HepG2 (cell line): ENCODE measurements around the gene EFNA2. TPM values are rescaled to one million over a fixed set of nuclear protein-coding genes. Genes with fewer than 3 reads are reported as not detected.

ENCODE experiments used
- AGO2 ChIP-seq: fragments of 200-400 bp; formaldehyde crosslinking; optimal IDR thresholded peaks from 2 replicates; pipeline ENCODE3; 2017; ENCODE audit warnings: mild to moderate bottlenecking, low read depth, low read length, moderate library complexity
- ARID5B ChIP-seq: IDR thresholded peaks from 2 replicates; pipeline ENCODE4 v1.4.0; 2020; ENCODE audit warnings: mild to moderate bottlenecking, missing genetic modification reagents
- ATF2 ChIP-seq: sonication (generic); formaldehyde crosslinking; IDR thresholded peaks from 2 replicates; pipeline ENCODE4 v1.4.0; 2020; ENCODE audit warnings: missing genetic modification reagents
- BCLAF1 ChIP-seq: fragments of 450-650 bp; IDR thresholded peaks from 2 replicates; pipeline ENCODE4 v1.6.1; 2017; ENCODE audit warnings: mild to moderate bottlenecking
- DBP ChIP-seq: sonication (generic); formaldehyde crosslinking; IDR thresholded peaks from 2 replicates; pipeline ENCODE4 v1.4.0; 2020; ENCODE audit warnings: missing genetic modification reagents; ENCODE audit errors: not compliant biosample characterization
- DR1 ChIP-seq: sonication (generic); formaldehyde crosslinking; IDR thresholded peaks from 2 replicates; pipeline ENCODE4 v1.8.0; 2021; ENCODE audit warnings: mild to moderate bottlenecking, missing genetic modification reagents, inconsistent platforms
- ELF4 ChIP-seq: sonication (generic); formaldehyde crosslinking; IDR thresholded peaks from 2 replicates; pipeline ENCODE4 v1.5.0; 2020; ENCODE audit warnings: missing genetic modification reagents, mild to moderate bottlenecking, moderate library complexity, borderline replicate concordance
- KLF13 ChIP-seq: sonication (generic); formaldehyde crosslinking; IDR thresholded peaks from 2 replicates; pipeline ENCODE4 v1.4.0; 2020; ENCODE audit warnings: mild to moderate bottlenecking, missing genetic modification reagents
- MAFG ChIP-seq: sonication (generic); formaldehyde crosslinking; IDR thresholded peaks from 2 replicates; pipeline ENCODE4 v1.5.1; 2020; ENCODE audit warnings: mild to moderate bottlenecking, missing genetic modification reagents
- MEF2D ChIP-seq: sonication (generic); formaldehyde crosslinking; IDR thresholded peaks from 2 replicates; pipeline ENCODE4 v1.5.1; 2020; ENCODE audit warnings: mild to moderate bottlenecking, missing genetic modification reagents
- SOX13 ChIP-seq, 3 experiments: fragments of 450-650 bp in 1 of 3; sonication (generic) in 1 of 3; formaldehyde crosslinking in 1 of 3; IDR thresholded peaks in 2 of 3; conservative IDR thresholded peaks in 1 of 3; 2 replicates each; pipeline versions ENCODE4 v1.5.0 to v1.6.1; 2016 to 2020; ENCODE audit warnings: antibody characterized with exemption in 1 of 3, mild to moderate bottlenecking in 1 of 3, missing compliant biosample characterization in 1 of 3, missing genetic modification reagents in 1 of 3, moderate library complexity in 1 of 3
- TOE1 ChIP-seq: sonication (generic); formaldehyde crosslinking; IDR thresholded peaks from 2 replicates; pipeline ENCODE4 v1.4.0; 2020; ENCODE audit warnings: mild to moderate bottlenecking, missing genetic modification reagents
- ZFP36L1 ChIP-seq: sonication (generic); formaldehyde crosslinking; IDR thresholded peaks from 2 replicates; pipeline ENCODE4 v1.8.0; 2022; ENCODE audit warnings: mild to moderate bottlenecking, missing genetic modification reagents, moderate library complexity
- ZNF138 ChIP-seq: sonication (generic); formaldehyde crosslinking; IDR thresholded peaks from 2 replicates; pipeline ENCODE4 v1.5.0; 2020; ENCODE audit warnings: mild to moderate bottlenecking, low read depth, missing genetic modification reagents
- ZNF331 ChIP-seq: sonication (generic); formaldehyde crosslinking; IDR thresholded peaks from 2 replicates; pipeline ENCODE4 v1.4.0; 2020; ENCODE audit warnings: missing genetic modification reagents
- ZNF362 ChIP-seq: sonication (generic); formaldehyde crosslinking; IDR thresholded peaks from 2 replicates; pipeline ENCODE4 v1.4.0; 2020; ENCODE audit warnings: missing genetic modification reagents, mild to moderate bottlenecking, borderline replicate concordance
- ZNF724P ChIP-seq: sonication (generic); formaldehyde crosslinking; IDR thresholded peaks from 2 replicates; pipeline ENCODE4 v1.8.0; 2022; ENCODE audit warnings: missing genetic modification reagents, borderline replicate concordance
- ZSCAN22 ChIP-seq: sonication (generic); formaldehyde crosslinking; IDR thresholded peaks from 2 replicates; pipeline ENCODE4 v1.4.0; 2020; ENCODE audit warnings: mild to moderate bottlenecking, missing genetic modification reagents
- polyA plus RNA-seq, 8 experiments: library from polyadenylated mRNA; depleted of rRNA in 3 of 8; stranded (reverse) in 7 of 8; unstranded in 1 of 8; fragments of >200 nt; fragmentation: Illumina TruSeq in 4 of 8; extraction: Trizol in 4 of 8; gene quantifications; 2 replicates each; pipeline versions ENCODE4 v1.2.1 to v1.2.3, GENCODE V29; 2011 to 2016; ENCODE audit warnings: low read depth in 4 of 8, missing spikeins in 1 of 8, mixed read lengths in 1 of 8; ENCODE audit not compliant: insufficient read depth in 1 of 8
- total RNA-seq, 5 experiments: library from RNA; depleted of rRNA; stranded (reverse); fragments of >200 nt; fragmentation: Illumina TruSeq; extraction: Trizol; gene quantifications; 2 replicates each; pipeline ENCODE4 v1.2.3, GENCODE V29; 2016; ENCODE audit warnings: low read depth in 1 of 5

EFNA2 gene
- total and polyA plus RNA-seq, 2 of the 13 experiments (the other 11 are each of a cell fraction or from before 2014, with no cell fraction given) = 6.0 to 9.9 TPM

GRCh38 chr19:1250437-1251260 lies 35.0 kb upstream of the EFNA2 start (continued):
- TF ChIP-seq BCLAF1 (no peak), ATF2 (CRISPR knock-in tag) (no peak), ZFP36L1 (CRISPR knock-in tag) (no peak), ZNF362 (CRISPR knock-in tag) (no peak), ELF4 (CRISPR knock-in tag) (no peak), ZNF724P (CRISPR knock-in tag) (no peak), MAFG (CRISPR knock-in tag) (no peak), ZSCAN22 (no peak), AGO2 (peak; percentile 40), DR1 (CRISPR knock-in tag) (no peak), MEF2D (CRISPR knock-in tag) (no peak), TOE1 (CRISPR knock-in tag) (no peak), KLF13 (no peak), ZNF331 (CRISPR knock-in tag) (no peak), SOX13 (IDR thresholded peaks at IDR 0.05) (no peak), SOX13 (CRISPR knock-in tag; conservative IDR thresholded peaks at IDR 0.05 in 1 of 2, IDR thresholded peaks at IDR 0.05 in 1 of 2) (peak in 1 of 2 experiments; percentile 78; a peak in 2 of 4 replicates), DBP (no peak), ZNF138 (CRISPR knock-in tag) (no peak), ARID5B (CRISPR knock-in tag) (no peak; the same call in 1 of the 2 replicates)
